ENCODE results near the gene SLC2A1. TPM values are rescaled to one million over a fixed set of nuclear protein-coding genes. Genes with fewer than 3 reads are reported as not detected.

Gene SLC2A1
- total and polyA plus RNA-seq, 9 of the 15 experiments (the other 6 are each of a cell fraction or from before 2014, with no cell fraction given): 12.6 to 153 (median 48.0) TPM

GRCh38 chr1:42952303-42953001 lies 6.2 kb downstream of the SLC2A1 start (continued):
- TF ChIP-seq ETV6 (IDR thresholded peaks at IDR 0.05; ENCODE audit: borderline replicate concordance in 1 of 2, low read depth in 2 of 2, low read length in 1 of 2) (no peak), ETV6 (CRISPR knock-in tag; IDR thresholded peaks at IDR 0.05; ENCODE audit: borderline replicate concordance) (no peak), NR1H2 (CRISPR knock-in tag; IDR thresholded peaks at IDR 0.05) (no peak), TBL1XR1 (IDR thresholded peaks at IDR 0.05; ENCODE audit: low read length in 2 of 2) (peak in 1 of 2 experiments; percentile 57; a peak in 2 of 4 replicates), CC2D1A (IDR thresholded peaks at IDR 0.05) (no peak; the same call in 1 of the 2 replicates), SLC30A9 (CRISPR knock-in tag; IDR thresholded peaks at IDR 0.05) (no peak), TCF7 (IDR thresholded peaks at IDR 0.05; ENCODE audit: borderline replicate concordance) (peak; percentile 77; the same call in 1 of the 2 replicates), ZNF197 (CRISPR knock-in tag; IDR thresholded peaks at IDR 0.05; ENCODE audit: low read depth) (no peak), DDX20 (tag; IDR thresholded peaks at IDR 0.05; ENCODE audit: low read depth) (no peak), NFIC (IDR thresholded peaks at IDR 0.05) (peak; percentile 72), ATF3 (IDR thresholded peaks at IDR 0.05) (no peak), ATF3 (CRISPR knock-in tag; conservative IDR thresholded peaks at IDR 0.05) (no peak), STAG1 (CRISPR knock-in tag; IDR thresholded peaks at IDR 0.05; ENCODE audit: borderline replicate concordance) (no peak), EHMT2 (IDR thresholded peaks at IDR 0.05) (no peak), HDAC8 (tag; IDR thresholded peaks at IDR 0.05) (no peak), KDM2B (CRISPR knock-in tag; IDR thresholded peaks at IDR 0.05) (no peak), TAL1 (IDR thresholded peaks at IDR 0.05) (peak; percentile 88), BRD9 (IDR thresholded peaks at IDR 0.05; ENCODE audit: low read depth, partially characterized antibody) (no peak), GTF2E2 (tag; IDR thresholded peaks at IDR 0.05) (no peak), POLR2G (IDR thresholded peaks at IDR 0.05; ENCODE audit: low read depth, low read length) (peak; percentile 43; the same call in 1 of the 2 replicates), ZNF224 (CRISPR knock-in tag; IDR thresholded peaks at IDR 0.05) (no peak), KDM4B (IDR thresholded peaks at IDR 0.05; ENCODE audit: borderline replicate concordance in 2 of 2, low read depth in 1 of 2) (0 out of 4 replicates have a peak, but pooled peaks of 1 of the 2 experiments have one; percentile 42), FOXA3 (CRISPR knock-in tag; conservative IDR thresholded peaks at IDR 0.05 in 1 of 2, IDR thresholded peaks at IDR 0.05 in 1 of 2) (no peak)
- TF ChIP-seq, protein P1, sequence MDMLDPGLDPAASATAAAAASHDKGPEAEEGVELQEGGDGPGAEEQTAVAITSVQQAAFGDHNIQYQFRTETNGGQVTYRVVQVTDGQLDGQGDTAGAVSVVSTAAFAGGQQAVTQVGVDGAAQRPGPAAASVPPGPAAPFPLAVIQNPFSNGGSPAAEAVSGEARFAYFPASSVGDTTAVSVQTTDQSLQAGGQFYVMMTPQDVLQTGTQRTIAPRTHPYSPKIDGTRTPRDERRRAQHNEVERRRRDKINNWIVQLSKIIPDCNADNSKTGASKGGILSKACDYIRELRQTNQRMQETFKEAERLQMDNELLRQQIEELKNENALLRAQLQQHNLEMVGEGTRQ (CRISPR knock-in tag; IDR thresholded peaks at IDR 0.05): no peak
- TF ChIP-seq, protein P2, sequence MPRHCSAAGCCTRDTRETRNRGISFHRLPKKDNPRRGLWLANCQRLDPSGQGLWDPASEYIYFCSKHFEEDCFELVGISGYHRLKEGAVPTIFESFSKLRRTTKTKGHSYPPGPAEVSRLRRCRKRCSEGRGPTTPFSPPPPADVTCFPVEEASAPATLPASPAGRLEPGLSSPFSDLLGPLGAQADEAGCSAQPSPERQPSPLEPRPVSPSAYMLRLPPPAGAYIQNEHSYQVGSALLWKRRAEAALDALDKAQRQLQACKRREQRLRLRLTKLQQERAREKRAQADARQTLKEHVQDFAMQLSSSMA (CRISPR knock-in tag; IDR thresholded peaks at IDR 0.05): no peak
- TF ChIP-seq, protein P3, sequence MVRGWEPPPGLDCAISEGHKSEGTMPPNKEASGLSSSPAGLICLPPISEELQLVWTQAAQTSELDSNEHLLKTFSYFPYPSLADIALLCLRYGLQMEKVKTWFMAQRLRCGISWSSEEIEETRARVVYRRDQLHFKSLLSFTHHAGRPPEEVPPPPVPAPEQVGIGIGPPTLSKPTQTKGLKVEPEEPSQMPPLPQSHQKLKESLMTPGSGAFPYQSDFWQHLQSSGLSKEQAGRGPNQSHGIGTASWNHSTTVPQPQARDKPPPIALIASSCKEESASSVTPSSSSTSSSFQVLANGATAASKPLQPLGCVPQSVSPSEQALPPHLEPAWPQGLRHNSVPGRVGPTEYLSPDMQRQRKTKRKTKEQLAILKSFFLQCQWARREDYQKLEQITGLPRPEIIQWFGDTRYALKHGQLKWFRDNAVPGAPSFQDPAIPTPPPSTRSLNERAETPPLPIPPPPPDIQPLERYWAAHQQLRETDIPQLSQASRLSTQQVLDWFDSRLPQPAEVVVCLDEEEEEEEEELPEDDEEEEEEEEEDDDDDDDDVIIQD (CRISPR knock-in tag; IDR thresholded peaks at IDR 0.05): 0 out of 2 replicates have a peak, but pooled peaks have one; percentile 21
